Panc1 (cell line): Measurements from ENCODE around the gene C4orf50. TPM values are rescaled to one million over a fixed set of nuclear protein-coding genes. Genes with fewer than 3 reads are reported as not detected.

ENCODE experiments used
- ATAC-seq: fragments of 200-7000 bp; cut with Tn5 transposase; 2 replicates; pipeline ENCODE4 v1.9.1; 2020; ENCODE audit warnings: mild to moderate bottlenecking, moderate library complexity
- BruUV-seq: library from RNA; stranded (reverse); fragments of 400-500 nt; replicated peaks from 2 replicates; lab custom pipeline; 2021; lab: Mats Ljungman, UMichigan
- CTCF ChIA-PET: fragments of 300-600 bp; sonication (Branson Sonifier 250); formaldehyde crosslinking; loops from one replicate; lab custom pipeline; 2022; ENCODE audit warnings: antibody characterized with exemption; lab: Charles Lee
- POLR2A ChIA-PET: fragments of 300-600 bp; sonication (Branson Sonifier 250); formaldehyde crosslinking; loops from one replicate; lab custom pipeline; 2022; ENCODE audit warnings: antibody characterized with exemption; lab: Charles Lee
- DNase-seq: peaks from one replicate; pipeline ENCODE4 v3.0.0-alpha.2; 2010; ENCODE audit warnings: low read depth, low spot score
- H3K27ac ChIP-seq: 2 replicates; pipeline ENCODE4 v1.5.1; 2011; ENCODE audit warnings: mild to moderate bottlenecking, low read length, inconsistent platforms
- H3K27me3 ChIP-seq: fragments of 200-500 bp; sonication (Bioruptor generic); 2 replicates; pipeline ENCODE4 v1.6.0; 2014; ENCODE audit warnings: low read length, inconsistent platforms; ENCODE audit not compliant: control insufficient read depth, insufficient read depth
- H3K36me3 ChIP-seq: fragments of 200-500 bp; sonication (Bioruptor generic); 2 replicates; pipeline ENCODE4 v1.5.1; 2014; ENCODE audit warnings: inconsistent platforms, mild to moderate bottlenecking, low read length, moderate library complexity; ENCODE audit not compliant: control insufficient read depth, insufficient read depth
- H3K4me1 ChIP-seq: 2 replicates; pipeline ENCODE4 v1.5.1; 2011; ENCODE audit warnings: inconsistent platforms, mild to moderate bottlenecking, low read length, moderate library complexity; ENCODE audit not compliant: control insufficient read depth, insufficient read depth
- H3K4me3 ChIP-seq, 2 experiments: 2 replicates each; pipeline ENCODE4 v1.5.1; 2011 to 2012; ENCODE audit warnings: low read depth in 2 of 2, low read length in 2 of 2, mild to moderate bottlenecking in 2 of 2, inconsistent platforms in 1 of 2, moderate library complexity in 1 of 2
- H3K9me3 ChIP-seq: fragments of 200-500 bp; sonication (Bioruptor generic); 2 replicates; pipeline ENCODE4 v1.5.1; 2014; ENCODE audit warnings: low read depth, mild to moderate bottlenecking, inconsistent platforms, low read length, moderate library complexity; ENCODE audit not compliant: control insufficient read depth, insufficient read depth
- CTCF ChIP-seq: fragments of 450-650 bp; IDR thresholded peaks from 2 replicates; pipeline ENCODE4 v1.5.1; 2017; ENCODE audit warnings: mild to moderate bottlenecking
- POLR2AphosphoS5 ChIP-seq: IDR thresholded peaks from 2 replicates; pipeline ENCODE4 v1.6.1; 2012; ENCODE audit warnings: mild to moderate bottlenecking, low read depth, low read length, moderate library complexity
- REST ChIP-seq, 2 experiments: IDR thresholded peaks; 2 replicates each; pipeline ENCODE4 v1.6.1; 2011 to 2012; ENCODE audit warnings: low read depth in 2 of 2, control low read depth in 1 of 2, low read length in 1 of 2, mild to moderate bottlenecking in 1 of 2, moderate library complexity in 1 of 2; ENCODE audit not compliant: insufficient read depth in 1 of 2
- SIN3A ChIP-seq: IDR thresholded peaks from 2 replicates; pipeline ENCODE4 v1.6.1; 2012; ENCODE audit warnings: low read depth, mild to moderate bottlenecking, low read length, moderate library complexity, borderline replicate concordance; ENCODE audit not compliant: insufficient read depth
- TCF7L2 ChIP-seq: IDR thresholded peaks from 2 replicates; pipeline ENCODE4 v1.6.1; 2011; ENCODE audit warnings: mild to moderate bottlenecking, low read depth, low read length, inconsistent platforms
- in situ Hi-C: cut with HindIII; loops from 2 replicates; pipeline ENCODE4 v1.10.0; 2016; ENCODE audit warnings: low sequenced_read_pairs, low pct_unique_long_range_greater_than_20kb
- intact Hi-C: fragments of 100-400 bp; cut with micrococcal nuclease; formaldehyde crosslinking; loops from one replicate; pipeline ENCODE4 v1.10.0; 2022; ENCODE audit not compliant: unreplicated experiment
- total RNA-seq: library from RNA; stranded (reverse); gene quantifications from one replicate; pipeline ENCODE4 v1.2.1, GENCODE V29; 2021; ENCODE audit not compliant: unreplicated experiment

C4orf50 gene
- total RNA-seq, 1 experiment from 2014 or later = under 0.01 TPM

GRCh38 chr4:6002492-6002833, 15.8 kb downstream of the C4orf50 start:
- TF ChIP-seq CTCF = no peak
- TF ChIP-seq REST (IDR thresholded peaks at IDR 0.05; ENCODE audit: insufficient read depth in 1 of 2, low read depth in 2 of 2, low read length in 1 of 2) = no peak
- TF ChIP-seq POLR2AphosphoS5 = no peak
- TF ChIP-seq TCF7L2 = no peak
- no peak for TF ChIP-seq SIN3A
- in situ Hi-C loops (no loop called here), intact Hi-C loops (no loop called here)
- Histone ChIP-seq H3K4me1 (no peaks in the 10 kb centered on the region), H3K9me3 (no peaks in the 10 kb centered on the region), H3K27me3 (no peaks in the 10 kb centered on the region; the same call in 1 of the 2 replicates), H3K27ac (no peak overlapping the region), H3K36me3 (no peaks in the 10 kb centered on the region), H3K4me3 (no peak overlapping the region)
- ChIA-PET POLR2A (no interaction called here), CTCF (no interaction called here)
- no peak for DNase-seq
- no peak for ATAC-seq
- no TSS peak for BruUV-seq

- Histone ChIP-seq H3K27me3 (no peaks in the 10 kb centered on the region; the same call in 1 of the 2 replicates), H3K9me3 (no peaks in the 10 kb centered on the region), H3K4me3 (no peak overlapping the region), H3K36me3 (no peaks in the 10 kb centered on the region), H3K27ac (no peak overlapping the region), H3K4me1 (no peaks in the 10 kb centered on the region)
- ChIA-PET POLR2A (no interaction called here), CTCF (no interaction called here)
- DNase-seq (no peak), ATAC-seq (no peak)
- in situ Hi-C loops (no loop called here), intact Hi-C loops (no loop called here)
- BruUV-seq = no TSS peak
- TF ChIP-seq TCF7L2 = no peak
- no peak for TF ChIP-seq POLR2AphosphoS5
- no peak for TF ChIP-seq SIN3A
- TF ChIP-seq REST (IDR thresholded peaks at IDR 0.05; ENCODE audit: insufficient read depth in 1 of 2, low read depth in 2 of 2, low read length in 1 of 2) = no peak
- no peak for TF ChIP-seq CTCF
Measured at GRCh38 chr4:6001680-6002491, 16.3 kb downstream of the C4orf50 start.
